GM18873 (cell line): Measurements from ENCODE around the gene STK16.
"Not testable (repeated sequence)": the region's sequence is repeated elsewhere in the genome, so short reads cannot be mapped to it uniquely, and the experiment has no call there.

Source experiments
- ATAC-seq: cut with Tn5 transposase; IDR thresholded peaks from one replicate; pipeline ENCODE4 v1.9.1; 2021; ENCODE audit warnings: mild to moderate bottlenecking, moderate library complexity, moderate number of reproducible peaks; ENCODE audit not compliant: unreplicated experiment, low FRiP score

Gene STK16

GRCh38 chr2:219245148-219245898 is at the start of gene STK16, which contains the start of gene GLB1L:
Gene STK16 (plus strand): TSS chr2:219245479. CDS start chr2:219246000, 521 bp downstream.
Gene GLB1L (minus strand): TSS chr2:219245444. CDS start chr2:219243573, 1,871 bp downstream.
- peak; percentile 56 for ATAC-seq

- ATAC-seq = no peak
Observed at GRCh38 chr2:219197388-219197787, 47.9 kb upstream of the STK16 start.

- ATAC-seq = no peak
Observed at GRCh38 chr2:219198974-219199373, 46.3 kb upstream of the STK16 start.

GRCh38 chr2:219199470-219200211 is 45.6 kb upstream of the STK16 start:
- no peak for ATAC-seq

GRCh38 chr2:219200502-219201326 is 44.6 kb upstream of the STK16 start:
- ATAC-seq = not testable (repeated sequence)

- ATAC-seq = not testable (repeated sequence)
Observed at GRCh38 chr2:219201331-219201730, 43.9 kb upstream of the STK16 start.

- no peak for ATAC-seq
Observed at GRCh38 chr2:219204425-219205164, 40.7 kb upstream of the STK16 start.

- no peak for ATAC-seq
Observed at GRCh38 chr2:219205165-219205538, 40.1 kb upstream of the STK16 start.

GRCh38 chr2:219205981-219206327 is 39.3 kb upstream of the STK16 start:
- ATAC-seq = no peak

GRCh38 chr2:219206328-219207133 is 38.7 kb upstream of the STK16 start, which contains the start of gene ZFAND2B:
Gene ZFAND2B (plus strand): TSS chr2:219206782. CDS start chr2:219206988, 206 bp downstream.
- peak; percentile 94 for ATAC-seq

GRCh38 chr2:219207134-219207883 is 38.0 kb upstream of the STK16 start:
- no peak for ATAC-seq

- ATAC-seq = no peak
Observed at GRCh38 chr2:219207884-219208740, 37.2 kb upstream of the STK16 start.

GRCh38 chr2:219209236-219210195 is 35.8 kb upstream of the STK16 start:
- ATAC-seq = no peak

- ATAC-seq = no peak
Observed at GRCh38 chr2:219210196-219210885, 34.9 kb upstream of the STK16 start.

- no peak for ATAC-seq
Observed at GRCh38 chr2:219210886-219211362, 34.4 kb upstream of the STK16 start.

- no peak for ATAC-seq
Observed at GRCh38 chr2:219213026-219213415, 32.3 kb upstream of the STK16 start.
